Subcutaneous adipose tissue (tissue), 4 donors: ENCODE data around the gene GGA1. TPM values are rescaled to one million over a fixed set of nuclear protein-coding genes. Genes with fewer than 3 reads are reported as not detected.

ENCODE experiments used
- small RNA-seq: library from RNA; depleted of rRNA; stranded (forward); fragments of <200 nt; gene quantifications from one replicate; pipeline ENCODE3, GENCODE V24; 2016
- total RNA-seq, 4 donors: library from RNA; depleted of rRNA; stranded (reverse); fragments of >200 nt; gene quantifications; one replicate each; pipeline ENCODE4 v1.1.0, GENCODE V29; 2016
- TF ChIP-seq, protein P1 (sequence below): fragments of 450-650 bp; IDR thresholded peaks from one replicate; pipeline ENCODE4 v1.5.1; 2016; ENCODE audit warnings: low read depth, mild to moderate bottlenecking, control low read depth, antibody characterized with exemption, moderate library complexity

The GGA1 gene
- total RNA-seq, 4 donors from 2014 or later: 13.7 to 48.8 (median 35.5) TPM

DNA sequence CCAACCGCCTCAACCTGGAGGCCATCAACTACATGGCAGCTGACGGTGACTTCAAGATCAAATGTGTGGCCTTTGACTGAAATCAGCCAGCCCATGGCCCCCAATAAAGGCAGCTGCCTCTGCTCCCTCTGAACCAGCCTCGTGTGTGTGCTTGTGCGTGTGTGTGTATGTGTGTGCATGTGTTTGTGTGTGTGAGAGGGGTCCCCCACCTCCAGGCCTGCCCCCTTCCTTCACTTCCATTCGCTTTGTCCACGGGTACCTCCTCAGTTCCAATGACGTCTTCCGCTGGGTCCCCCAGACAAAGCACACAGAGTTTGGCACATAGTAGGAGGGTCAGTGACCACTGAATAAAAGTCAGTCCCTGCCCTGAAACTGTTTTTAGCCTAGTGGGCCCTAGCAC lies 71.0 kb downstream of the GGA1 start:
- TF ChIP-seq, protein P1, sequence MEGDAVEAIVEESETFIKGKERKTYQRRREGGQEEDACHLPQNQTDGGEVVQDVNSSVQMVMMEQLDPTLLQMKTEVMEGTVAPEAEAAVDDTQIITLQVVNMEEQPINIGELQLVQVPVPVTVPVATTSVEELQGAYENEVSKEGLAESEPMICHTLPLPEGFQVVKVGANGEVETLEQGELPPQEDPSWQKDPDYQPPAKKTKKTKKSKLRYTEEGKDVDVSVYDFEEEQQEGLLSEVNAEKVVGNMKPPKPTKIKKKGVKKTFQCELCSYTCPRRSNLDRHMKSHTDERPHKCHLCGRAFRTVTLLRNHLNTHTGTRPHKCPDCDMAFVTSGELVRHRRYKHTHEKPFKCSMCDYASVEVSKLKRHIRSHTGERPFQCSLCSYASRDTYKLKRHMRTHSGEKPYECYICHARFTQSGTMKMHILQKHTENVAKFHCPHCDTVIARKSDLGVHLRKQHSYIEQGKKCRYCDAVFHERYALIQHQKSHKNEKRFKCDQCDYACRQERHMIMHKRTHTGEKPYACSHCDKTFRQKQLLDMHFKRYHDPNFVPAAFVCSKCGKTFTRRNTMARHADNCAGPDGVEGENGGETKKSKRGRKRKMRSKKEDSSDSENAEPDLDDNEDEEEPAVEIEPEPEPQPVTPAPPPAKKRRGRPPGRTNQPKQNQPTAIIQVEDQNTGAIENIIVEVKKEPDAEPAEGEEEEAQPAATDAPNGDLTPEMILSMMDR: no peak

DNA sequence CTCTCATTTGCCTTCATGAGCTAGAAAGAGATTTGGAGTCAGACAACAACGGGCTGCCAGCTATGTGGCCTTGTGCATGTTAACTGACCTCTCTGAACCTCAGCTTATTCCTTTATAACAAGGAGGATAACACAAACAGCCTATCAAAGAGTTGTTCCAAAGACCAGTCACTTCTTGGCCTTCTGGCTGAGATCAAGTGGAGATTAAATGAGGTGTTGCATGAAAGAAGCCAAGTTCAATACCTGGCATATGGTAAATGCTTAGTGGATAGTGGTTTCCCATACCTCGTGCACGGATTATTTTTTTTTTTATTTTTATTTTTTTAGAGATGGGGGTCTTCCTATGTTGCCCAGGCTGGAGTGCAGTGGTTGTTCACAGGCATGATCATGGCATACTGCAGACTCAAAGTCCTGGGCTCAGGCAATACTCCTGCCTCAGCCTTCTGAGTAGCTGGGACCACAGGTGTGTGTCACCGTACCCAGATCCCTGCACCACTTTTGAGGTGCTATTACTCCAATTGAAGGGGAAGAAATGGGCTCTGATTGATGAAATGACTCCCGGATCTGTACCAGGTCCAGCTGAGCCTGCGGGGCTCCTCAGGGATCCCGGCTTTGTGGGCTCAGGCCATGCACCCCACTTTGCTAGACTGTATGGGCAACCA lies 71.7 kb downstream of the GGA1 start:
- TF ChIP-seq, protein P1: no peak

DNA sequence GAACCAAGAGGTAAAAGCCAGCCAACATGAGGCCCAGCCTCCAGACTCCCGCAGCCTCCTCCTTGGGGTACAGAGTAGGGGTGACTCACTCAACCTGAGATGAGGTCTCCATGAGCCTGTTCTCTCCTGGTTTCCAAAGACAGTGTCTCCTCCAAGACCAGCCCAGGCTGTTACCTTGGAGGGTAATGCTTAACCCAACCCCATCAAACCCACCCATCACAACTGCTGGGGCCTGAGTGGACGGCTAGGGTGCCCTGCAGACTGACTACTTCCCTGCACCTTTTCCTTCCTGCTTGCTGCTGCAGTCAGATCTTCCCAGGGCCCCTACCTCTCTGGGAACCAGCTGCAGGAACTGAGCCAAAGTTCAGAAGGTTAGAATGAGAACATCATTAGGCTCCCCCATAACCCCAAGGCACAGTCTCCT lies 72.4 kb downstream of the GGA1 start:
- TF ChIP-seq, protein P1: no peak

DNA sequence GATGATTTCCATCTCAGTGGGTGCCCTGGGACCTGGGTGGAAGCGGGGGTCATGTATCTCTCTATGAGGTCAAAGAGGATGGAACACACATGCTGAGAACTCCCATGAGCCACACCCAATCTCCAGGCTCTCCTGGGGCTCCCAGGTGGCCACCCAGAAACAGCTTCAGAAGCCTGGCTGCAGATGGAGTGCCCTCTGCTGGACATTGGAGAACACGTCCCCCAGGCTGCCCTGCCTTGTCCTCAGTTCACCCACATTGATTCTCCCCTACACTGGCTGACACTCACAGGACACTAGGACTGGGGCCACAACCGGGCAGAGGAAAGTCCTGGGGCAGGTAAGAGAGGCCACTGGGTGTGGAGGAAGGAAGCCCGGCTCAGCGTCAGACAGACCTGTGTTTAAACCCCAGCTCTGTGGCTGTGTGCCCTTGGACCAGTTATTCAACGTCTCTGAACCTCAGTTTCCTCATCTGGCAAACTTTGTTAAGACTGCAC lies 73.0 kb downstream of the GGA1 start:
- TF ChIP-seq, protein P1: no peak

Small RNA genes lying within 50 kb of the gene (small RNA-seq; reads per million reads assigned to genes)
- not detected for gene RF00017
- gene RN7SL385P: not detected

Other genes starting within 250 kb of the GGA1 start
- gene ELFN2, start 181.4 kb upstream of the GGA1 start, total RNA-seq: not detected
- 10 to 100 TPM in 3 of 4 donors, 1 to 10 TPM in 1; 9.0 to 24.3 (median 17.3) TPM for gene MFNG, start 122.5 kb upstream of the GGA1 start, total RNA-seq
- 10 to 100 TPM in 1 of 4 donors, 1 to 10 TPM in 3; 1.9 to 11.7 (median 3.6) TPM for gene CARD10, start 89.4 kb upstream of the GGA1 start, total RNA-seq
- gene CDC42EP1, start 48.4 kb upstream of the GGA1 start, total RNA-seq: 10 to 100 TPM; 11.3 to 24.5 (median 11.7) TPM
- 1 to 10 TPM in 1 of 4 donors, not detected in 3; 1.3 TPM for gene LGALS2, start 28.7 kb upstream of the GGA1 start, total RNA-seq
- 10 to 100 TPM in 2 of 4 donors, 1 to 10 TPM in 2; 4.3 to 21.2 (median 7.8) TPM for gene SH3BP1, start 30.8 kb downstream of the GGA1 start, total RNA-seq
- gene PDXP, start 49.9 kb downstream of the GGA1 start, total RNA-seq: 1 to 10 TPM; 2.4 to 4.1 (median 2.5) TPM
- 1,000 to 10,000 TPM; 2,452 to 3,056 (median 2,775) TPM for gene LGALS1, start 66.8 kb downstream of the GGA1 start, total RNA-seq
- 10 to 100 TPM; 18.7 to 35.8 (median 21.4) TPM for gene NOL12, start 77.5 kb downstream of the GGA1 start, total RNA-seq
- 100 to 1,000 TPM in 1 of 4 donors, 10 to 100 TPM in 3; 46.6 to 160 (median 77.6) TPM for gene TRIOBP, start 88.2 kb downstream of the GGA1 start, total RNA-seq
- gene GCAT, start 199.1 kb downstream of the GGA1 start, total RNA-seq: 10 to 100 TPM in 2 of 4 donors, 1 to 10 TPM in 2; 5.9 to 27.1 (median 9.8) TPM
- gene GALR3, start 214.5 kb downstream of the GGA1 start, total RNA-seq: not detected
- 10 to 100 TPM; 12.7 to 27.7 (median 24.7) TPM for gene ANKRD54, start 235.5 kb downstream of the GGA1 start, total RNA-seq
- 100 to 1,000 TPM; 271 to 369 (median 304) TPM for gene EIF3L, start 240.6 kb downstream of the GGA1 start, total RNA-seq